Measurements from ENCODE around the gene ZNF681.

DNA sequence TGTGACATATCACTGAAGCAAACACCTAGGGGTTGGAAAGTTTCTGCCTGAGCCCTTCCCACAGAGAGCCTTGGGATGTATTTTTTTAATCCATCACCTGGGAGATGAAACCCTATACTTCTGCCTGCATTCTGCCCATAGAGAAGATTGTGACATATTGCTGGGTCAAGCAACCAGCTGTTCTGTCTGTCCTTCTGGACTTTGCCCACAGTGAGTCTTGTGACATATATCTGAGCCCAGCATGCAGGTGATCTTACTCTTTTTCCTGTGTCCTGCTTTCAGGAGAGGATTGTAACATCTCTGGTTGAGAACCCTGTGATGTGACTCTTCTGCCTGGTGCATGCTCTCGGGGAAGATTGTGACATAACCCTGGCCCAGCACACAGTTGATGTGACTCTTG, 24.9 kb upstream of the ZNF681 start:
- TF ChIP-seq, protein P1, sequence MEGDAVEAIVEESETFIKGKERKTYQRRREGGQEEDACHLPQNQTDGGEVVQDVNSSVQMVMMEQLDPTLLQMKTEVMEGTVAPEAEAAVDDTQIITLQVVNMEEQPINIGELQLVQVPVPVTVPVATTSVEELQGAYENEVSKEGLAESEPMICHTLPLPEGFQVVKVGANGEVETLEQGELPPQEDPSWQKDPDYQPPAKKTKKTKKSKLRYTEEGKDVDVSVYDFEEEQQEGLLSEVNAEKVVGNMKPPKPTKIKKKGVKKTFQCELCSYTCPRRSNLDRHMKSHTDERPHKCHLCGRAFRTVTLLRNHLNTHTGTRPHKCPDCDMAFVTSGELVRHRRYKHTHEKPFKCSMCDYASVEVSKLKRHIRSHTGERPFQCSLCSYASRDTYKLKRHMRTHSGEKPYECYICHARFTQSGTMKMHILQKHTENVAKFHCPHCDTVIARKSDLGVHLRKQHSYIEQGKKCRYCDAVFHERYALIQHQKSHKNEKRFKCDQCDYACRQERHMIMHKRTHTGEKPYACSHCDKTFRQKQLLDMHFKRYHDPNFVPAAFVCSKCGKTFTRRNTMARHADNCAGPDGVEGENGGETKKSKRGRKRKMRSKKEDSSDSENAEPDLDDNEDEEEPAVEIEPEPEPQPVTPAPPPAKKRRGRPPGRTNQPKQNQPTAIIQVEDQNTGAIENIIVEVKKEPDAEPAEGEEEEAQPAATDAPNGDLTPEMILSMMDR (conservative IDR thresholded peaks at IDR 0.05 in 1 of 2, IDR thresholded peaks at IDR 0.05 in 1 of 2; ENCODE audit: extremely low read depth in 1 of 2, insufficient read depth in 1 of 2, low read depth in 1 of 2, low read length in 2 of 2) = no peak
- no peak for TF ChIP-seq EZH2 (IDR thresholded peaks at IDR 0.05; ENCODE audit: borderline replicate concordance, low read length)
